A673 (cell line): ENCODE data around the gene FNDC5. TPM values are rescaled to one million over a fixed set of nuclear protein-coding genes. Genes with fewer than 3 reads are reported as not detected.

ENCODE experiments used
- BruUV-seq: library from RNA; stranded (reverse); fragments of 400-500 nt; replicated peaks from 2 replicates; lab custom pipeline; 2021; lab: Mats Ljungman, UMichigan
- CTCF ChIA-PET: fragments of 300-600 bp; sonication (Branson Sonifier 250); formaldehyde crosslinking; loops from one replicate; lab custom pipeline; 2022; ENCODE audit warnings: antibody characterized with exemption; lab: Charles Lee
- POLR2A ChIA-PET: fragments of 300-600 bp; sonication (Branson Sonifier 250); formaldehyde crosslinking; loops from one replicate; lab custom pipeline; 2022; ENCODE audit warnings: antibody characterized with exemption; ENCODE audit not compliant: low non-redundant PET; lab: Charles Lee
- DNase-seq: peaks from one replicate; pipeline ENCODE4 v3.0.0-alpha.2; 2015; ENCODE audit warnings: low spot score
- H3K27ac ChIP-seq: fragments of 200-600 bp; sonication (generic); 2 replicates; pipeline ENCODE4 v1.5.1; 2016; ENCODE audit warnings: mixed run types, low read depth, mild to moderate bottlenecking, mixed read lengths, antibody characterized with exemption, low read length; ENCODE audit not compliant: poor library complexity, severe bottlenecking
- H3K27me3 ChIP-seq: fragments of 200-600 bp; sonication (generic); replicated peaks from 2 replicates; pipeline ENCODE4 v1.6.1; 2017; ENCODE audit warnings: mixed run types, low read depth, mild to moderate bottlenecking, mixed read lengths, antibody characterized with exemption, low read length; ENCODE audit not compliant: insufficient read depth, poor library complexity
- H3K36me3 ChIP-seq: fragments of 200-600 bp; sonication (generic); 2 replicates; pipeline ENCODE4 v1.6.1; 2016; ENCODE audit warnings: mixed run types, mild to moderate bottlenecking, mixed read lengths, antibody characterized with exemption, low read length; ENCODE audit not compliant: insufficient read depth, poor library complexity, severe bottlenecking
- H3K4me1 ChIP-seq: fragments of 200-600 bp; sonication (generic); 2 replicates; pipeline ENCODE4 v1.6.1; 2017; ENCODE audit warnings: mixed run types, mild to moderate bottlenecking, mixed read lengths, antibody characterized with exemption, low read length; ENCODE audit not compliant: insufficient read depth, poor library complexity, severe bottlenecking
- H3K4me3 ChIP-seq: fragments of 200-600 bp; sonication (generic); 2 replicates; pipeline ENCODE4 v1.5.1; 2016; ENCODE audit warnings: low read depth, mixed run types, mild to moderate bottlenecking, mixed read lengths, low read length; ENCODE audit not compliant: poor library complexity, severe bottlenecking
- H3K9me3 ChIP-seq: fragments of 200-600 bp; sonication (generic); 2 replicates; pipeline ENCODE4 v1.6.1; 2016; ENCODE audit warnings: mixed run types, low read depth, mild to moderate bottlenecking, mixed read lengths, antibody characterized with exemption, low read length; ENCODE audit not compliant: poor library complexity, severe bottlenecking
- CTCF ChIP-seq: fragments of 300-800, 200-600 bp; sonication (generic); conservative IDR thresholded peaks from 2 replicates; pipeline ENCODE4 v1.5.1; 2017; ENCODE audit warnings: low read depth, mild to moderate bottlenecking, antibody characterized with exemption, low read length, moderate library complexity, mixed read lengths
- EZH2 ChIP-seq: fragments of 200-600 bp; sonication (generic); IDR thresholded peaks from 2 replicates; pipeline ENCODE4 v1.6.1; 2017; ENCODE audit warnings: borderline replicate concordance, low read depth, mild to moderate bottlenecking, mixed read lengths, antibody characterized with exemption, low read length; ENCODE audit not compliant: poor library complexity, severe bottlenecking
- intact Hi-C: fragments of 100-400 bp; cut with micrococcal nuclease; formaldehyde crosslinking; loops from one replicate; pipeline ENCODE4 v1.10.0; 2022; ENCODE audit not compliant: unreplicated experiment
- total RNA-seq: library from RNA; stranded (reverse); gene quantifications from 2 replicates; pipeline ENCODE4 v1.2.3, GENCODE V29; 2021

The FNDC5 gene
- total RNA-seq, 1 experiment from 2014 or later, result 1.3 TPM

DNA sequence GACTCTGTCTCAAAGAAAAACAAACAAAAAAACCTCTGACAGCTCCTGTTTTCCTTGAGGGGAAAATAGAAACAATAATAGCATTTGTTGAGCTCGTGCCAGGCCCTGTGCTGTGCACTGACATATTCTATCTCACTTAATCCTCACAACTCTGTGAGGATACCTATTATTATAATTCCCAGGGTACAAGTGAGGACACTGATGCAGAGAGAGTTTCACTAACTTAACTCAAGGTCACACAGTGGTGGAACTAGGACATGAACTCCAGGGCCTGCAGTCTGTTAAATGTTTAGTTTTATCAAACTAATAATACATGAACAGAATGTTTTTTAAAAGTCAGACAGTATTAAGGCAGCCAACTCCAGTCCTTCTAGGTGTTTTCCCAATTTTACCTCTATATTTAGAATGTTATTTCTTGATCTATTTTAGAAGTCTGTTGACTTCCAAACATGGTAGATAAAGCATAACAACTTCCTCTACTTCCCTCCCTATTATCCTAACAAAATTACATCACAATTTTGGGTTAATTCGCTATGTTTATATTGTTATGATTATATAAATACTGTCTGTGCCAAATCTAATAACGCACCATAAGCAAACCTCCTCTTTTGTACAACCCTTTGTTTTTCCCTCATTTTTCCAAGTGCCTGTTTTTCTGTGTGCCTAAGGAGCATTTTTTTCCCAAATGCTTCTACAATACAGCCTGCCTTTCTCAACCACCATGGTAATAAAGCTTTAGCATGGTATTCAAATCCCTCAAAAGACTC is 4.9 kb downstream of the FNDC5 start:
- no peak for DNase-seq
- no TSS peak for BruUV-seq
- H3K36me3 ChIP-seq, result peaks cover 8% of the 10 kb centered on the region
- no peaks in the 10 kb centered on the region for H3K9me3 ChIP-seq
- ChIA-PET CTCF (no interaction called here), POLR2A (no interaction called here)
- intact Hi-C loops, result no loop called here
- TF ChIP-seq EZH2, result no peak
- TF ChIP-seq CTCF, result no peak
- H3K4me1 ChIP-seq, result no peaks in the 10 kb centered on the region
- no peak overlapping the region for H3K4me3 ChIP-seq
- H3K27me3 ChIP-seq, result no peaks in the 10 kb centered on the region
- H3K27ac ChIP-seq, result no peak overlapping the region

- ChIA-PET POLR2A (no interaction called here), CTCF (no interaction called here)
- Histone ChIP-seq H3K4me1 (no peaks in the 10 kb centered on the region), H3K27me3 (no peaks in the 10 kb centered on the region), H3K27ac (no peak overlapping the region), H3K9me3 (no peaks in the 10 kb centered on the region), H3K36me3 (peaks cover 8% of the 10 kb centered on the region), H3K4me3 (no peak overlapping the region)
- no peak for DNase-seq
- intact Hi-C loops, result no loop called here
- TF ChIP-seq CTCF (no peak), EZH2 (no peak)
- no TSS peak for BruUV-seq
Measured at GRCh38 chr1:32864375-32865019, 6.2 kb downstream of the FNDC5 start.

GRCh38 chr1:32863881-32864245 is 6.8 kb downstream of the FNDC5 start:
- TF ChIP-seq EZH2 (no peak), CTCF (no peak)
- no peak overlapping the region for H3K27ac ChIP-seq
- no peaks in the 10 kb centered on the region for H3K27me3 ChIP-seq
- no peaks in the 10 kb centered on the region for H3K4me1 ChIP-seq
- POLR2A ChIA-PET, result no interaction called here
- no peaks in the 10 kb centered on the region for H3K9me3 ChIP-seq
- peaks cover 8% of the 10 kb centered on the region for H3K36me3 ChIP-seq
- CTCF ChIA-PET, result no interaction called here
- no peak overlapping the region for H3K4me3 ChIP-seq
- no TSS peak for BruUV-seq
- no peak for DNase-seq
- intact Hi-C loops, result no loop called here
